Mucosa of descending colon (tissue), 3 donors: ENCODE measurements around the gene RPGR. TPM values are rescaled to one million over a fixed set of nuclear protein-coding genes. Genes with fewer than 3 reads are reported as not detected.
A peak's percentile ranks its signal among the peaks of the same experiment; 100 is the strongest.

Experiments used
- ATAC-seq: fragments of 200-7000 bp; cut with Tn5 transposase; one replicate; pipeline ENCODE4 v1.9.1; 2020; ENCODE audit warnings: mild to moderate bottlenecking, moderate library complexity
- DNase-seq, 3 donors: peaks; one replicate each; pipeline ENCODE4 v3.0.0-alpha.2; 2020
- H3K36me3 ChIP-seq: fragments of 200-600 bp; one replicate; pipeline ENCODE4 v1.8.0; 2021; ENCODE audit warnings: low read depth, mild to moderate bottlenecking
- H3K4me1 ChIP-seq: fragments of 200-600 bp; one replicate; pipeline ENCODE4 v1.8.0; 2021; ENCODE audit warnings: low read depth, mild to moderate bottlenecking
- H3K4me3 ChIP-seq: fragments of 200-600 bp; one replicate; pipeline ENCODE4 v1.8.0; 2021; ENCODE audit warnings: mild to moderate bottlenecking
- H3K9me3 ChIP-seq: fragments of 200-600 bp; one replicate; pipeline ENCODE4 v1.8.0; 2021; ENCODE audit warnings: mild to moderate bottlenecking
- CTCF ChIP-seq: fragments of 200-600 bp; IDR thresholded peaks from one replicate; pipeline ENCODE4 v1.8.0; 2022; ENCODE audit warnings: antibody characterized with exemption, mild to moderate bottlenecking
- intact Hi-C, 2 donors: fragments of 100-400 bp; cut with DNase I in 1 of 2; cut with micrococcal nuclease in 1 of 2; formaldehyde crosslinking; loops; one replicate each; pipeline versions ENCODE4 v1.11.0 to v1.11.1; 2022; cut with DNase I, micrococcal nuclease
- long read RNA-seq, 2 donors: library from polyadenylated mRNA; unstranded; transcript quantifications; one replicate each; pipeline ENCODE4 v2.0.0, GENCODE V29; 2019 to 2021
- total RNA-seq, 3 donors: library from RNA; stranded (reverse); fragmentation: NEBNext Ultra II Directional in 2 of 3; extraction: Animal tissue kit (Norgen Biotek cat#: 25700) in 2 of 3; gene quantifications; one replicate each; pipeline versions ENCODE4 v1.2.1 to v1.2.4, GENCODE V29; 2021 to 2023
- donor health status: DM: no; HTN: no; CAD: no; lungs with moderate emphysema.
- donor health status: DM: no; HTN: no; CAD: no.
- donor health status: DM: no; HTN: yes; CAD: no.

The RPGR gene
- total RNA-seq, result 10 to 100 TPM; 13.1 to 13.6 (median 13.5) TPM
- long read RNA-seq, donor 1, partial matches to known transcripts, result 0 of 10 reads
- long read RNA-seq, donor 1, other reads (novel, unspliced or antisense), result 6 of 10 reads
- long read RNA-seq, donor 2, full-length matches to known transcripts, result 1 of 4 reads
- long read RNA-seq, donor 2, partial matches to known transcripts, result 2 of 4 reads
- long read RNA-seq, donor 2, other reads (novel, unspliced or antisense), result 1 of 4 reads

- Histone ChIP-seq H3K4me1 (no peaks in the 10 kb centered on the region), H3K4me3 (peak within 1 kb of the TSS; percentile 34), H3K36me3 (no peaks in the 10 kb centered on the region), H3K9me3 (no peaks in the 10 kb centered on the region)
- TF ChIP-seq CTCF, result peak; percentile 55
- intact Hi-C loops, result no loop called here
- DNase-seq (peak; percentile 94 to 96 (median 95)), ATAC-seq (peak; percentile 99)
Observed at GRCh38 chrX:38327007-38327774, at the start of gene RPGR. RPGR (minus strand) TSS chrX:38327509; CDS start chrX:38327367, 142 bp downstream.

- no peak for ATAC-seq
- Histone ChIP-seq H3K36me3 (no peaks in the 10 kb centered on the region), H3K4me3 (no peak overlapping the region), H3K9me3 (no peaks in the 10 kb centered on the region), H3K4me1 (no peaks in the 10 kb centered on the region)
- TF ChIP-seq CTCF, result no peak
- DNase-seq, result no peak
- intact Hi-C loops, result no loop called here
Observed at GRCh38 chrX:38376747-38377146, 49.4 kb upstream of the RPGR start.

- H3K9me3 ChIP-seq, result no peaks in the 10 kb centered on the region
- TF ChIP-seq CTCF, result peak; percentile 15
- intact Hi-C loops, result no loop called here
- H3K36me3 ChIP-seq, result no peaks in the 10 kb centered on the region
- H3K4me1 ChIP-seq, result no peaks in the 10 kb centered on the region
- peak; percentile 43 for ATAC-seq
- peak in 1 of 3 donors; percentile 28 for DNase-seq
- H3K4me3 ChIP-seq, result no peak overlapping the region
Observed at GRCh38 chrX:38375891-38376290, 48.6 kb upstream of the RPGR start.

GRCh38 chrX:38374431-38374830, 47.1 kb upstream of the RPGR start:
- Histone ChIP-seq H3K4me1 (no peaks in the 10 kb centered on the region), H3K9me3 (no peaks in the 10 kb centered on the region), H3K4me3 (no peak overlapping the region), H3K36me3 (no peaks in the 10 kb centered on the region)
- DNase-seq, result no peak
- ATAC-seq, result no peak
- no peak for TF ChIP-seq CTCF
- intact Hi-C loops, result no loop called here

- ATAC-seq, result no peak
- Histone ChIP-seq H3K9me3 (no peaks in the 10 kb centered on the region), H3K36me3 (no peaks in the 10 kb centered on the region), H3K4me1 (no peaks in the 10 kb centered on the region), H3K4me3 (no peak overlapping the region)
- no peak for DNase-seq
- intact Hi-C loops, result no loop called here
- no peak for TF ChIP-seq CTCF
Observed at GRCh38 chrX:38371641-38372040, 44.3 kb upstream of the RPGR start.
